Omental fat pad (tissue), 4 donors: ENCODE results near the gene FSTL4. TPM values are rescaled to one million over a fixed set of nuclear protein-coding genes. Genes with fewer than 3 reads are reported as not detected.

Experiments used
- ATAC-seq: fragments of 150-250 bp; one replicate; pipeline ENCODE4 v1.9.1; 2016; ENCODE audit warnings: mild to moderate bottlenecking, moderate library complexity; ENCODE audit not compliant: low FRiP score
- DNase-seq: peaks from one replicate; pipeline ENCODE4 v3.0.0-alpha.2; 2019; ENCODE audit warnings: low spot score
- total RNA-seq, 4 donors: library from RNA; depleted of rRNA; stranded (reverse); fragments of >200 nt; gene quantifications; one replicate each; pipeline ENCODE4 v1.1.0, GENCODE V29; 2016
- TF ChIP-seq, protein P1 (sequence below), 3 donors: fragments of 450-650 bp; IDR thresholded peaks; one replicate each; pipeline ENCODE4 v1.5.1; 2016 to 2017; ENCODE audit warnings: antibody characterized with exemption in 3 of 3, mild to moderate bottlenecking in 3 of 3, moderate library complexity in 2 of 3

Gene FSTL4
- total RNA-seq, 4 donors from 2014 or later = 0.32 TPM; not detected in 3

DNA sequence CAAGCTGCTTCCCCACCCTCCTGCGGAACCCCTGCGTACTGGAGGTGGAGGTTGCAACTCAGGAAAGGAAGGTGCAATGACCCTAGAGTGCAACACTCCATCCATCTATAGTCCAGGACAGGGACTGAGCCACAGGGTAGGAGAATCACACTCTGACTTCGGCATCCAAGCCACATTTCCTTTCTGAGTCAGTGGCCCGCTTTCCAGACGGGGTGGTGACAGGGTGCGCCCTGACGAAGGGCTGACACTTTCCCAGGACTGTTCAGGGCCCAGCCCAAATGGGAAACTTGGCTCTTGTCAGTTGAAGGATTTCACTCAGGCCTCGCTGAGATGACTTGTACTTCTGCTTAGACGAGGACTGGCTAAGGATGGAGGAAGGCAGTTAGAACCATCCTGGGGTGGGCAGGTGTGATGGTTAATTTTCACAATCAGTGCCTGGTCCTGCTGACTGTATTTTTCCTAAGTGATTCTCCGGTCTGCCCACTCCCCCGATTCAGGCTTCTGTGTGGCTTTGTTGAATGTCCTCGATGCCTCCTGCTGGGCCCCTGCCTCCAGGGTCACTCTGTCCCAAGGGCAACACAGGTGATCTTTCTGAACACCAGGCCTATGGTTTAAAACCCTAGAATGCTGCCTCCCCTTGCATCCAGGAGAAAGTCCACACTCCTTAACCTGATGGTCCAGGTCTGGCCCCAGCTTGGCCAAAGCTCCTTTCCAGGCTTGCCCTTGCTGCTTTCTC lies 228.1 kb downstream of the FSTL4 start:
- ATAC-seq (no peak), DNase-seq (no peak)
- TF ChIP-seq, protein P1, sequence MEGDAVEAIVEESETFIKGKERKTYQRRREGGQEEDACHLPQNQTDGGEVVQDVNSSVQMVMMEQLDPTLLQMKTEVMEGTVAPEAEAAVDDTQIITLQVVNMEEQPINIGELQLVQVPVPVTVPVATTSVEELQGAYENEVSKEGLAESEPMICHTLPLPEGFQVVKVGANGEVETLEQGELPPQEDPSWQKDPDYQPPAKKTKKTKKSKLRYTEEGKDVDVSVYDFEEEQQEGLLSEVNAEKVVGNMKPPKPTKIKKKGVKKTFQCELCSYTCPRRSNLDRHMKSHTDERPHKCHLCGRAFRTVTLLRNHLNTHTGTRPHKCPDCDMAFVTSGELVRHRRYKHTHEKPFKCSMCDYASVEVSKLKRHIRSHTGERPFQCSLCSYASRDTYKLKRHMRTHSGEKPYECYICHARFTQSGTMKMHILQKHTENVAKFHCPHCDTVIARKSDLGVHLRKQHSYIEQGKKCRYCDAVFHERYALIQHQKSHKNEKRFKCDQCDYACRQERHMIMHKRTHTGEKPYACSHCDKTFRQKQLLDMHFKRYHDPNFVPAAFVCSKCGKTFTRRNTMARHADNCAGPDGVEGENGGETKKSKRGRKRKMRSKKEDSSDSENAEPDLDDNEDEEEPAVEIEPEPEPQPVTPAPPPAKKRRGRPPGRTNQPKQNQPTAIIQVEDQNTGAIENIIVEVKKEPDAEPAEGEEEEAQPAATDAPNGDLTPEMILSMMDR (IDR thresholded peaks at IDR 0.05) = no peak

DNA sequence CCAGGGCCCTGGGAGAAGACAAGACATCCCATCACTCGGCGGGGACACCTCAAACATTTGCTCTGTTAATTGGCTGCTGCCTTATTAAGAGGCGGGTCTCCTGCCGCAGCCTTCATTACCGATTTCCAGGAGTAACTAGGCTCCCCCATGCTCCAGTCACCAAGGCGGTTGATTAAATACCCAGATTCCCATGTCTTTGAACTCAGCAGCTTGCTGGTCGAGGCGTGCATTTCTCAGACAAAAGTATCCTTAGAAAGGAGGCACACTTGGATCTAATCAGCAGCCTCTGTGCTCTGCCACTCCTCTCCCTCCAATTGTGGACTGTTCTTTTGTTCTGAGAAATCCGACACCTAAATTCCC lies 228.8 kb downstream of the FSTL4 start:
- ATAC-seq (no peak), DNase-seq (no peak)
- TF ChIP-seq, protein P1 (IDR thresholded peaks at IDR 0.05) = no peak

DNA sequence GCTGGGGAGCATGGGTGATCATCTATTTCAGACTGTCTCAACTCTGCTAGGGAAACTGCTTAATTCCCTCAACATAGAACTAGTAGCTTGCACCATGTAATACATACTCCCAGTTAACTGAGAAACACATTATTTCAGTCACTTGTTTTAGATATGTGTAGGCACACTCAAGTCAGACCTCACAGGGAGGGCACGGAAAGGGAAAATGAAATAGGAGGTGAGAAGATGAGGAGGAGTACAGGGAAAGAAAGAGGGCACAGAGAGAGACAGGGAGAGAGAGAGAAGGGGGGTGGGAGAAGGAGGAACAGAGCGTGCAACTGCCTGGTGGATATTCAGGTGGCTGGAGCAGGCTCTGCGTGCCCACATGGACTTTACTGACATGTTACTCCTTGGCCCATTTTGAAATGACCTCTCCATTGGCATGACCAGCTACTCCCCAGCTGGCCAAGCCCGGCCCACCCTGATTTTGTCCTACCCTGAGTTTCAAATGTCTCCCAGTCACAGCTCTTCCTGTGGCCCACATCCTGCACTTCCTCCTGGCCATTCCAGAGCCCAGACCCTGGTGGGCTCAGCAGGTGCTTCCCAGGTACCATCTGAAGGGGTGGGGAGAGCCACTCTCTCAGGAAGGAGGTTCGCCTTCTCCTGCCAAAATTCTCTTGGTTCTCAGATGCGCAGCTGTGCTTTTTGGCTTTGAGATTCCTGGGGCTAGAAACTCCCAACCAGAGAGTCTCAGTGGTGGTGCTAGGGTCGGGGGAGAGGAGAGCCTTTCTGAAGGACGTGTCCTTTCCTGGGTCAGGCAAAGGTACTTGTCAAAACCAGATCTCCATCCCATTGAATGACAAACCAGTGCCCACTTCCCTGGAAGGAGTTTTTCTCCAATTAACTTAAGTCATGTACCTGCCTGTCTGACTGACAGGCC lies 229.4 kb downstream of the FSTL4 start:
- DNase-seq (no peak), ATAC-seq (no peak)
- TF ChIP-seq, protein P1 (IDR thresholded peaks at IDR 0.05) = no peak

DNA sequence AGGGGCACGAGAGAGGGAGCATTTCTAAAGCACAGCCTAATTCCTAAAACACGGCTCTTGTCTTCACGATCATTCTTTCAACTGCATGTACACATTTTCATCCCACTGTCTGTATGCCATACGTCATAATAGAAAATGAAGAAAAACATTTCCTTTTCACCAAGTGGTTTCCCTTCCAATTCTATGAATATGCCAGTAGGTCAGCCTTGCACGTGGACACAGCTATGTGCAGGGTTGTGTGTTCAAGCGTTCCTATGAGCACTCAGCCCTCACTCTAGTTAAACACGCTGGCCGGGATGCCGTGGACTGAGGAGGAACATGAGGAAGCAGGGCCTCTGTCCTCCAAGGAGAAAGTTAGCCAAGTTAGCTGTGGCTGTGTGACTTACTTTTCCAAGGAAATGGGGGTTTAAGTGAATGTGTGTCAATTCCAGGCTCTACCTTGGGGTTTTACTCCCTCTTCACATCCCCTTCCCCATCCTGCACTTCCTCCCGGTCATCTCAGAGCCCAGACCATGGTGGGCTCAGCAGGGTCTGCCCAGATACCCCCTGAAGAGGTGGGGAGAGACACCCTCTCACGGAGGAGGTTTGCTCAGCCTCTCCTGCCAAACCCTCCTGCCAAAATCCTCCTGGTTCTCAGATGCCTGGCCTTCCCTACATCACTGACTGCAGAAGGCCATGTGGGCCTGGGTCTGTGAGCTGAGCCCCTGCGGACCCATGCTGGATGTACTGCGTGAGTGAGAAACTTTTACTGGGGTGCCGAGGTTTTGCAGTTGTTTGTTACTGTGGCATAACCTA lies 230.6 kb downstream of the FSTL4 start:
- DNase-seq (no peak), ATAC-seq (no peak)
- TF ChIP-seq, protein P1 (IDR thresholded peaks at IDR 0.05) = no peak

DNA sequence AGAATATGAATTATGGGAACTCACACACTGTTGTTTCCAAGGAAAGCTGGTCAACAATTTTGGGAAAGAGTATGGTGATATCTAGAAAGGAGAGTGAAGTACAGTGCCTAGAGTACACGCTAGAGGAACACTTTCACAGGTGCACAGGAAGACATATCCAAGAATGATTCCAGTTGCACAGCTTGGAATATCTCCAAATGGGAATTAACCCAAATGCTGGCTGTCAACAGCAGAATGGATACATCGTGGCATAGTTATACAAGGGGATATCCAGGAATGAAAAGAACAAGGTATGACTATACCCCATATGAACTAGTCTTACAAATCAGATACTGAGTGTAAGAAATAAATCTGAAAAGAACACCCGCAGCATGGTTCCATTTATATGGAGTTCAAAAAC lies 231.3 kb downstream of the FSTL4 start:
- no peak for ATAC-seq
- DNase-seq = no peak
- TF ChIP-seq, protein P1 (IDR thresholded peaks at IDR 0.05) = no peak

DNA sequence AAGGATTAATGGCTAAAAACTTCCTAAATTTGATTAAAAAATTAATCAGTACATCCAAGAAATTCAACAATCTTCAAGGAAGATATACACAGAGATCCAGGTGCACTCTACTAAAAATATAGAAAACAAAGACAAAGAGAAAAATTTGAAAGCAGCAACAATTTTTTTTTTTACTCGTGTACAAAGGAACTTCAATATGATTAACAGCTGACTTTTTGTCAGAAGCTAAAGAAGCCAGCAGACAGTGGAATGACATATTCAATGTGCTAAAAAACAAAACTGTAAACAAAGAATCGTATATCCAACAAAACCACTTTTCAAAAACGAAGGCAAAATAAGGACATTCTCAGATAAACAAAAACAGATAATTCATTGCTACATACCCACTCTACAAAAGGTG lies 234.6 kb downstream of the FSTL4 start:
- TF ChIP-seq, protein P1 (IDR thresholded peaks at IDR 0.05) = no peak
- DNase-seq (no peak), ATAC-seq (no peak)
